ENCODE data around the gene HSBP1. TPM values are rescaled to one million over a fixed set of nuclear protein-coding genes. Genes with fewer than 3 reads are reported as not detected.

The HSBP1 gene
- total and polyA plus RNA-seq, 7 donors, result 7.5 to 40.6 (median 16.9) TPM

DNA sequence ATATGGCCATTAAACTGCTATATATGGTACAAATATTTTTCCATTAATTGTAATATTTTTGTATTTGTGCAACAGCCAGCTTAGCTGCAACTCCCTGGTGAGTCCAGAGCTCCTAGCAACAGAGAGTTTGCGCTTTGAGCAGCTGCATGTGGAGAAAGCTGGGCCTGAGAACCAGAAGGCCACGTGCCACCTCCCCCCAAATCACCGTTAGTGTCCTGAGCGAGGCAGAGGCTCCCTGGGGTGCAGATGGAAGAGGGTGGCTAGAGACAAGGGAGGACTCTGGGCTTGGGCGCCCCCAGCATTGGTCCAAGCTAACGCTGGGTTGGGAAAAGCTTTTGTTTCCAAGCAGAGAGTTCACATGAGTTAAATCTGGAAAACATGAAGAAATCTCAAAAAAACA lies 41.6 kb downstream of the HSBP1 start:
- WGBS, 2 donors, result 87 to 90% methylated on average over 6 of the region's 6 CpGs
- intact Hi-C loops (cut with DNase I), result no loop called here
- H3K36me3 ChIP-seq, result no peaks in the 10 kb centered on the region
- TF ChIP-seq, protein P1, sequence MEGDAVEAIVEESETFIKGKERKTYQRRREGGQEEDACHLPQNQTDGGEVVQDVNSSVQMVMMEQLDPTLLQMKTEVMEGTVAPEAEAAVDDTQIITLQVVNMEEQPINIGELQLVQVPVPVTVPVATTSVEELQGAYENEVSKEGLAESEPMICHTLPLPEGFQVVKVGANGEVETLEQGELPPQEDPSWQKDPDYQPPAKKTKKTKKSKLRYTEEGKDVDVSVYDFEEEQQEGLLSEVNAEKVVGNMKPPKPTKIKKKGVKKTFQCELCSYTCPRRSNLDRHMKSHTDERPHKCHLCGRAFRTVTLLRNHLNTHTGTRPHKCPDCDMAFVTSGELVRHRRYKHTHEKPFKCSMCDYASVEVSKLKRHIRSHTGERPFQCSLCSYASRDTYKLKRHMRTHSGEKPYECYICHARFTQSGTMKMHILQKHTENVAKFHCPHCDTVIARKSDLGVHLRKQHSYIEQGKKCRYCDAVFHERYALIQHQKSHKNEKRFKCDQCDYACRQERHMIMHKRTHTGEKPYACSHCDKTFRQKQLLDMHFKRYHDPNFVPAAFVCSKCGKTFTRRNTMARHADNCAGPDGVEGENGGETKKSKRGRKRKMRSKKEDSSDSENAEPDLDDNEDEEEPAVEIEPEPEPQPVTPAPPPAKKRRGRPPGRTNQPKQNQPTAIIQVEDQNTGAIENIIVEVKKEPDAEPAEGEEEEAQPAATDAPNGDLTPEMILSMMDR (IDR thresholded peaks at IDR 0.05), result no peak
- TF ChIP-seq EP300 (IDR thresholded peaks at IDR 0.05) (no peak), POLR2AphosphoS5 (IDR thresholded peaks at IDR 0.05) (no peak), POLR2A (IDR thresholded peaks at IDR 0.05) (no peak)
- H3K27me3 ChIP-seq, result no peaks in the 10 kb centered on the region
- H3K27ac ChIP-seq, result no peak overlapping the region
- no peaks in the 10 kb centered on the region for H3K9me3 ChIP-seq
- H3K4me1 ChIP-seq, result no peaks in the 10 kb centered on the region
- no peak for DNase-seq
- H3K4me3 ChIP-seq, result no peak overlapping the region

DNA sequence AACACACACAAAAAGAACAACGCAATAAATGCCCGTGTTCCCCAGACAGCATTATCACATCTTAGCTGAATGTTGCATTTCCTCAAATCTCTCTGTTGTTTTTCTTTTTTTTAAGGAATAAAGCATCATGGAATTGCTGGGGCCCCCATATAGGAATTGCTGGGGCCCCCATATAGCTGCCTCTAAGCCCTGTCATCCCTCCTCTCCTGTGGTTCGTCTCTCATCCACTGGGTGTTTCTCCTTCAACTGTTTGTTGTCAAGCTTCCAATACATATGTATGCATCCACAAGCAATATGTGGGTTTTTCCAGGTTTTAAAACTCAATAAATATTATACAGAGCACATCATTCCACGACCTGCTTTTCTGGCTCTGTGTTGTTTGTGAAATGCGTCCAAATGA lies 43.2 kb downstream of the HSBP1 start:
- Histone ChIP-seq H3K4me1 (no peaks in the 10 kb centered on the region), H3K27me3 (no peaks in the 10 kb centered on the region), H3K27ac (no peak overlapping the region), H3K4me3 (no peak overlapping the region), H3K9me3 (no peaks in the 10 kb centered on the region), H3K36me3 (no peaks in the 10 kb centered on the region)
- DNase-seq, result no peak
- intact Hi-C loops (cut with DNase I), result no loop called here
- WGBS, 2 donors, result 55 to 78% methylated on average over 5 of the region's 5 CpGs
- TF ChIP-seq EP300 (IDR thresholded peaks at IDR 0.05) (no peak), POLR2AphosphoS5 (IDR thresholded peaks at IDR 0.05) (no peak)

DNA sequence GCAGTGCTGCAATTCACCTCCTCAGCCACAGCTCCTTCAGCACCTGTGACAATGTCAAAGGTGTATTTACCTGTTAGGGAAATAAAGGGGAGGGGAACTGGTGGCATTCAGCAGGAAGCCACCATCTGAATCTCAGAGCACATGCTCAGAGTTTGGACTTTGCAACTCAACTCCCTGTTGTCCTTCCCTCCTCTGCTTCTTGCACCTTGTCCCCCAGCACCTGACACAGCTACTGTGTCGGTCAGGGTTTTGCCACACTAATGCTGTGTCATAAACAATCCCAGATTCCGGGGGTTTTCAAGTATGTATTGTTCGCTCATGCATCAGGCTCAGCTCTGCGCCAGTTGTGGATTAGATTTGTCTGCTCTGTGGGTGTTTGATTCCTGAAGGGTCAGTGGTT lies 43.7 kb downstream of the HSBP1 start:
- no peak for DNase-seq
- Histone ChIP-seq H3K36me3 (no peaks in the 10 kb centered on the region), H3K27ac (no peak overlapping the region), H3K4me1 (no peaks in the 10 kb centered on the region), H3K27me3 (no peaks in the 10 kb centered on the region), H3K9me3 (no peaks in the 10 kb centered on the region), H3K4me3 (no peak overlapping the region)
- TF ChIP-seq, protein P1 (IDR thresholded peaks at IDR 0.05), result no peak
- TF ChIP-seq POLR2A (IDR thresholded peaks at IDR 0.05) (no peak), POLR2AphosphoS5 (IDR thresholded peaks at IDR 0.05) (no peak), EP300 (IDR thresholded peaks at IDR 0.05) (no peak)
- intact Hi-C loops (cut with DNase I), result no loop called here
- 61 to 79% methylated on average over 4 of the region's 4 CpGs for WGBS, 2 donors

DNA sequence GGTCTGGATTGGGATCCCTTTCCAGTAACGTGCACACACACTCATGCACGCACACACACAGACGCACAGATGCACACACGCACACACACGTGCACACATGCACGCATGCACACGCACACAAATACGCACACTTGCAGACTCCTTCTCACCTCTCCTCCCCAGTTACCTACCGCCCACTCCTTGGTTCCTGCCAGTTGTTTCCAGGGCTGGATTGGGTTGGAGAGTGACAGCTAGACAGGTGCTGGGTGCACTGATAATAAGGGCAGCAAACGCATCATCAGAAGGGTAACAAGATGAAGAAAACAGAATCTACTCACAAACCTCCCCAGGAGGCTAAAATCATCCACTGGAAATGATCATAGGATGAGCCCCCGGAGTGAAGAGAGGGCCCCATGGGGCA lies 45.0 kb downstream of the HSBP1 start:
- Histone ChIP-seq H3K36me3 (no peaks in the 10 kb centered on the region), H3K27me3 (no peaks in the 10 kb centered on the region), H3K4me3 (no peak overlapping the region), H3K9me3 (no peaks in the 10 kb centered on the region), H3K4me1 (no peaks in the 10 kb centered on the region), H3K27ac (no peak overlapping the region)
- TF ChIP-seq POLR2AphosphoS5 (IDR thresholded peaks at IDR 0.05) (no peak), POLR2A (IDR thresholded peaks at IDR 0.05) (no peak), EP300 (IDR thresholded peaks at IDR 0.05) (no peak)
- TF ChIP-seq, protein P1 (IDR thresholded peaks at IDR 0.05), result no peak
- WGBS, 2 donors, result 92 to 93% methylated on average over 11 of the region's 11 CpGs
- DNase-seq, result no peak
- intact Hi-C loops (cut with DNase I), result no loop called here

DNA sequence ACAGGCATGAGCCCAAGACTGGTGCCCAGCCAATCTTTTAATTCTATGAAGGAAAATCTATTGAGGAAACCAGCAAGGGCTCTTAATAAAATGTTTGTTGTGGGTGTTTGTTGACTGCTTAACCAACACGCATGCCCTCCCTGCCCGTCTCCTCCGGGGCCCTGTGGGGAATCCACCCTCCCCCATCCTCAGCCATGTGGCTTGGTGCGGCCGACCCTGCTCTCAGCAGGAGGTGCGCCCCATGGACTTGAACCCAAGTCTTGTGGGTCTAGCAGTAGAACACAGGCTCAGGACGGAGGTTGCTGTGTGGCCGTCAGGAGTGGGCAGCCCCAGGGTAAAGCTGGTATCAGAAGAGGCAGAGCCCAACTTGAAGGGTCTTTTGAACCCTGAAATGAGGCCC lies 46.1 kb downstream of the HSBP1 start:
- no peak overlapping the region for H3K27ac ChIP-seq
- H3K4me1 ChIP-seq, result no peaks in the 10 kb centered on the region
- no peaks in the 10 kb centered on the region for H3K9me3 ChIP-seq
- TF ChIP-seq, protein P1 (IDR thresholded peaks at IDR 0.05), result no peak
- H3K36me3 ChIP-seq, result no peaks in the 10 kb centered on the region
- H3K27me3 ChIP-seq, result no peaks in the 10 kb centered on the region
- intact Hi-C loops (cut with DNase I), result no loop called here
- H3K4me3 ChIP-seq, result no peak overlapping the region
- DNase-seq, result no peak
- WGBS, 2 donors, result 93 to 97% methylated on average over 8 of the region's 8 CpGs

All from sigmoid colon (tissue), 7 donors.